SKM-1 (cell line): Measurements from ENCODE around the gene CCL28.

ENCODE experiments used
- DNase-seq: peaks from one replicate; lab custom pipeline; 2025; ENCODE audit not compliant: unreplicated experiment; lab: John Stamatoyannopoulos, UW

CCL28 gene

DNA sequence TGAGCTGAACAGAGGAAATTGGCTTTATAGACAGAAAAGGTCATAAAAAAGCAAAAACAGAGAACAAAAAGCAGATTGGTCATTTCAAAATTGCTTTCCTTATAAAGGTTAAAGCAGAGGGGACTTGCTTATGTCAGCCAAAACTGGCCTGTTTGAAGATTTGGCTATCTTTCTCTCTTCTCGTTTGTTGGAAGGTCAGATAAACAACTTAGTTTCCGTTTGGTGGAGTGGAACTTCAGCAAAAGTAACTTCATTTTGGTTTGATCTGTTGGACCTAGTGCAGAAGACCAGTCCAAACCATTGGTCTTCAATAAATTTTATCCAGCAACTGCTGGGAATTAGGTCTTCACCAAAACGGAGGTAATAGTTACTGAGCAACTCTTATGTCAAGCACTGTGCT is 53.9 kb downstream of the CCL28 start:
- no peak for DNase-seq

DNA sequence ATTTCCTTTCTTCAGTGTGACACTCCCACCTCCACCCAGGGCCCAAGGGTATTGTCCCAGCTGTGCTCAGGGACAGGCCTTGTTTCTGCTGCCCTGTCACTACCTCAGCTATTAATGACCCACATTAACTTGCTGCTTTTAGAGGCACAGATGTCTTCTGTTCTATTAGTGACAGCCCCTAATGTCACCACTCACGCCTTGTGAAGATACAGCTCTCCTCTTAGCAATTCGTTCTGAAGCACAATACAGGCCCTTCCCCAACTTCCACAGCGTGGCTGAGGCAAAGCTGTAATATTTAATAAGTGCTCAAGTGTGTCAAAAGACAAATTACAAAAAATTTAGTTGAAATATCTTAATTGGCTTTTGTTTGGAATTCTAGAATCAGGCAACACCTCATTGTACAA is 54.3 kb downstream of the CCL28 start:
- no peak for DNase-seq

DNA sequence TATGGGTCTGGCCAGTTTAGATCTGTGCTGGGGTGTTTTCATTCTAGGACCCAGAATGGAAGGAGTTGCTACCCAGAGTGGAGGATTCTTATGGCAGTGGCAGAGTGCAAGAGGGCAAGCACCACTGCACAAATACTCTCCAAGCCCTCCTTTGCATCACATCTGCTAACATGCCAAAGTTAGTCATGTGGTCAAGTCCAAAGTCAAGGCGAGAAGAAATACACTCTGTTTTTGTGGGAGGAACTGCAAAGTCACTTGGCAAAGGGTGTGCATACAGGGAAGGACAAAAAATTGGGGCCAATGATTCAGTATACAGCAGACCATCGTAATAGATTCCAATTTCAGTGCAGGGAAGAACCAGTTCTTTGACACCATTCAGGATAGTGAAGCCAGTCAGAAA is 55.1 kb downstream of the CCL28 start:
- no peak for DNase-seq

DNA sequence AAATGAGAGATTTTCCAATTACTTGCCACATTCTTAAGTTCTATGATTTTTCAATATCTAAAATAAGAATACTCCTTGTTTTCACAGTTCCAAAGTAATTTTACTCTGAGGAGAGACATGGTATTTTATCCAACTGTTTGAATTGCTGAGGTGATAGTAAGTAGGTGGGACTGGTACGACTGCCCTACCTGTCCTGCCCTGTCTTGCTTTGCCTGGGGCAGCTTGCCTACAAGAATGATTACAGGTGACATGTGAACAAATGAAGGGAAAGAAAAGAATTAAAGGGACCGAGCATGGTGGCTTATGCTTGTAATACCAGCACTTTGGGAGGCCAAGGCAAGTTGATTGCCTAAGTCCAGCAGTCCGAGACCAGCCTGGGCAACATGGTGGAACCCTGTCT is 57.4 kb downstream of the CCL28 start:
- no peak for DNase-seq

DNA sequence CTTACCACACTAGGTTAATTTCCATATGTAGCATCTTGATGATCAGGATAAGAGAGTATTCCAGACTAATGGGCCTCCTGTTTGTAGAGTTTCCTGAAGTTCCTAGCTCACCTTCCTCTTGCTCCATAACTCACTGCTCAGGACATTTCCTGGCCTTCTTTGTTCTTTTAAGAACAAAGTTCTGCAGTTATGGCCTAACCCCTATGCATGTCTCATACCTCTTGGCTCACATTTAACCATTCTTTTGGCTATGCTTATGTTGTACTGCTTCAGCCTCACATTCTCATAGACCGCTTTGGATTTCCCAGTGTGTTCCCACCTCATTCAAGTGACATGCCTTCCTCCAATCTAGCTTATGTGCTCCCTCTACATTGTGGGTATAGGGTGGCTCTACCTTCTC is 58.5 kb downstream of the CCL28 start:
- no peak for DNase-seq

DNA sequence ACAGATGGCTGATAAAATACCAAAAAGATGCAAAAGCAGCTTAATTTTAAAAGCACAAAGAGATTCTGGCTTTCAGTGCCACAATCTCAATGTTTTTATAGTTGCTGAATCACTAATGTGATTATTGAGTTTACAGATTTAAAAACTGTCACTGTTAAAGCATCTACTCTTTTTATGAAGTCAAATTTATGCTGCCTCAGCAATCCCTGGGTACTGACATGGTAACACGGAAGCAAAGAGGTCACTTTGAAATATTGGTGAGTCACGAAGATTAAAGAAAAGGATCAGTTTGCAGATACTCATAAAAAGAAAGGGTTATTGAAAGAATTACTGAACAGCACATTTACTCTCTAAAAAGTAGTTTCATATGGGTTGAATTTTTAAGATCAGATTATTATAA is 59.3 kb downstream of the CCL28 start:
- no peak for DNase-seq

DNA sequence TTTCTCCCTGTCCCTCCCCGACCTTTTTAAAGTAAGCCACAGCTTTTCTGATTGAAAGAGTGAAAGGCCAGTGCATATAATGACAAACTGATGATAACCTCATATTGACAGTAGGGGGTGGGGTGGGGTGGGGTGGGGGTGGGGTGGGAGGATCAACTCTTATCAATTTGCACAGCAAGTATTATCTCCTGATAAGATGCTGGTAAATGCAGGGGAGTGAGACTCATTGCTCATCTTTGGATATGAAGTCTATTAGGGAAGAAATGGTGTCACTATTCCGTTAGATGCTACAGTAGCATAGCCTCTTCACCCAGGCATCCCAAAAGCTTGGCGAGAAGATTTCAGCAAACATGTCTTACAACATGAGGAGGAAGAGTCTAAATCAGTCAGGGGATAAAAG is 60.1 kb downstream of the CCL28 start:
- no peak for DNase-seq

DNA sequence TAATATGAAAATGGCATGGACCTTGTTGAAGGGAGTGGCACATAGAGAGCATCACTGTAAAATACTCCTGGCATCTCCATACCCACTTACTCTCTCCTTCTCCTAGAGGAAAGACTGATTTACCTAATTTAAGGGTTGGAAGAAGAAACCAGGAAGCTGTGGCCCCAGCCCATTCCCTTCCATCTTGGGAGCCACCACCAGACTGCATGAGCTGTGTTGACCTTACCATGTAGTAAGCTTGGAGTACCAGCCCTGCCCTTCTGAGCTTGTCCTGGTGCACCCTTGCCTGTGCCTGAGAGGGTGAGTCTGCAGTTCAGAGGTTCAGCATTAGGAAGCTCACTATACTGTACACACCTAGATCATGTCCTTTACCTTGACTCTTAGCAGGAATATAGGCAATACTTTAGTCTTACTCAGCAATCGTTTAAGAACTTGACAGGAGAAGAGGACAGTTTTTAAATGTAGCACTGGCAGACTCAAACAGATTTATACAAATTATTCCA is 63.3 kb downstream of the CCL28 start:
- no peak for DNase-seq

DNA sequence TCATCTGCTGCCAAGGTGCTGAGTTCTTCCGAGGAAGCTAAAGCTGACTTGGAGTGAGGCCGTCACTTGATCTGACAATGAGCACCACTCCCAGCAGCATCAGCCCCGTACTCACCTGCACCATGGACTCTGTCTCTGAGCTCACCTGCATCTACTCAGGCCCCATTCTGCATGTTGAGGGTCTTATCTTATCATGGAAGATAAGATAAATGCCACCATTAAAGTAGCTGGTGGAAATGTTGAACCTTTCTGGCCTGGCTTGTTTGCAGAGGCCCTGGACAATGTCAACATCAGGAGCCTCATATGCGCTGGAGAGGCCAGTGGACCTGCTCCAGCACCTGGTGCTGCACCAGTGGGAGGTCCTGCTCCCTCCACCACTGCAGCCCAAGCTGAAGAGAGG is 64.0 kb downstream of the CCL28 start:
- DNase-seq = no peak

DNA sequence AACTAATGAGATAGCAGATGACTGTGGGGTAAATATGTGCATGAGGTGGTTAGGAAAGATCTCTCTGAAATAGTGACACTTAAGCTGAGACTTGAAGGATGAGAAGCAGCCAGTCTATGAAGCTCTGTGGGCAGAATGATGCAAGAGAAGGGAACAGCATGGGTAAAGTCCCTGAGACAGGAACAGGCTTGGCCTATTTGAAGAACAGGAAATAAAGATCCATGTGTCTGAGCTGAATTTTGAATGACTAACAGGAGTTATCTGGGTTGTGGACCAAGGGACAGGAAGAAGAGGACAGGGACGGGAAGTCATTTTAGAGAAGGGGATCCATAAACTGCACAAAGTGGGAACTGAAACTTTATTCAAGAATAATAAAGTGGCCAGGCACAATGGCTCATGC is 73.3 kb downstream of the CCL28 start:
- peak; percentile 78 for DNase-seq

DNA sequence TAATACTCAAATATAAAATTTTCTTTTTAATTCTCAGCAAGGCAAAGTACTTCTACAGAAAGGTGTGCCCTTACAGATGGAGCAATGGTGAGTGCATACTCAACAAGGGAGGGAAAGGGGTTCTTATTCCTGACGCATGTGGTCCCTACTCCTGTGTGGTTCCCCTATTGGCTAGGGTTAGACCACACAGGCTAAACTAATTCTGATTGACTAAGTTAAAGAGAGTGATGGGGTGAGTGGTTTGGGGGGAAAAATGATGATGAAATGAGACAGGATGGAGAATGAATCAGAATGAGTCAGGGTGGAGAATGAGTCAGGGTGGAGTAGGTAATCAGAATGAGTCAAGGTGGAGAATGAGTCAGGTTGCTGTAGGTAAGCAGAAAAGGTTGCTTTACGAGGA is 76.0 kb downstream of the CCL28 start:
- no peak for DNase-seq

DNA sequence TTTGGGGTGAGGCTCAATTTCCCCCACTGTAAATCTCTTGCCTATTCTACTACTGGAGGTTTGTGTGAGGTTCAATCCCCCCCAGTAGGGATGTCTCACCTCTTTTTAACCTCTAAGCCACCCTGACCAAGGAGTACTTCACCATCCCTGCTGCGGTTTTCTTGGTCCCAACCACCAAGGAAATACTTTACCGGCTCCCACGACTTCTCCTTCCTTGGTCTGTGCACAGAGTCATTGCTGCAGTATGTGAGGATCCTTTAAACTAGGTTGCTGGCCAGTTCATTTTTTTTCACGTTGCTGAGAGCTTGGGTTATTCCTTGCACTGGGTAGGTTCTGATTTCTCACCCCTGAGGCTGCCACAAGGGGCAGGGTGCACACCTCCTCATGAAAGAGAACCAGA is 76.5 kb downstream of the CCL28 start:
- peak; percentile 38 for DNase-seq

DNA sequence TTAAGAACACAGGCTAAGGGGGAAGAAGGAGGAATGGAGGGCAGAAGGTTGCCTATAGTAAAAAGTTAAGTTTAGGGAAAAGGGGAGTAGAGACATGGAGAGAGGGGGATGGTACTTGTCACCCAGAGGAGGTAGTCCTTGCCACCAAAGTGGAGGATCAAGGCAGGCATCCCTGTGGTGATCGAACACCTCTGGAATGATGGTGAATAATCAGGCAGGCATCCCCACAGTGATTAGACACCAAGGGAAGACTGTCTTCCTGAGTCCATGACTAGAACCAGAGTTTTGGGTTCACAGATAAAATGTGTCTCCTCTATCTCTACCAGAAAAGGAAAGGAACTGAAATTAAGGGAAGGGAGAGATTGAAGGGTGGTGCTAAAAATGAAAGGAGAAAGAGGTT is 79.8 kb downstream of the CCL28 start:
- no peak for DNase-seq
